ENCODE results near the gene TNKS2.

The TNKS2 gene

GRCh38 chr10:91797048-91797690 is 1.1 kb upstream of the TNKS2 start:
- no peaks in the 10 kb centered on the region for H3K27me3 ChIP-seq (replicated peaks; ENCODE audit: control insufficient read depth, insufficient read depth, low read length)
- peak; percentile 5 for DNase-seq (ENCODE audit: extremely low read depth, insufficient read length)
- no peaks in the 10 kb centered on the region for H3K36me3 ChIP-seq (ENCODE audit: control insufficient read depth, insufficient read depth, low read length)
- H3K4me3 ChIP-seq (replicated peaks; ENCODE audit: low read depth, low read length), result peak overlapping the region; percentile 7
- TF ChIP-seq CTCF (IDR thresholded peaks at IDR 0.05; ENCODE audit: insufficient read depth, low read length, poor library complexity, severe bottlenecking), result no peak

DNA sequence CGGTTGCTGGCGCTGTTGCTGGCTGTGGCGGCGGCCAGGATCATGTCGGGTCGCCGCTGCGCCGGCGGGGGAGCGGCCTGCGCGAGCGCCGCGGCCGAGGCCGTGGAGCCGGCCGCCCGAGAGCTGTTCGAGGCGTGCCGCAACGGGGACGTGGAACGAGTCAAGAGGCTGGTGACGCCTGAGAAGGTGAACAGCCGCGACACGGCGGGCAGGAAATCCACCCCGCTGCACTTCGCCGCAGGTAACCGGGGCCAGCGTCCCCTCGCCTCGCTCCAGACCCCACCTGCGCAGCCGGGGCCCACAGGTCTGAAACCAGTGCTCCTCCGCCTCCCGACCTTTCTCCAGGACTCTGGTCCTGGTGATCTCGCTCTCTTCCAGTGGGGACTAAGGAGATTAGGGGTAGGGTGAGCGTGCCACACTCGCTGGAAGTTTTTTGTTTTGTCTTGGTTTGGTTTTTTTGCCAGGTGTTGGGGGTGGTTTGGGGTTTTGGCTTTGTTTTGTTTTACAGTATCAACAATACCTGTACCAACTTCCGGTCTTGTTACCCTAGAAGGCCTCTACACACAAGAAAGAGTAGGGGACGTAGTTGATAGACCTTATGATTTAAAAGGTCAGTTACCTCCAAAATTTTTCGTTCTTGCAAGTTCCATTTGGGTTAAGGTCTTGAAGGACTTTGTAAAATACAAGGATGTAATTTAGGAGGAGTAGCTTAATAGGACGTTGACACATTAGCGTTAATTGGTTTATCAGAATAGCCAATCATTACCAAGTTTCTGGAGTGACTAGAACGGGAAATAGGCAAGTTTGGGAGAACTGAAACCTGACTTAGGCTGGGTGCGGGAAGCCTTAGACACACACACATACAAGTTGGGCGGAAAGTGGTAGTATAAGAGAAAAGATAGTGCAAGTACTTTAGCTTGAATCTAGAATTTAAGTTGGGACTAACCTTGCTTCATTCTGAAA is 704 bp downstream of the TNKS2 start:
- DNase-seq (ENCODE audit: extremely low read depth, insufficient read length), result peak; percentile 7

DNA sequence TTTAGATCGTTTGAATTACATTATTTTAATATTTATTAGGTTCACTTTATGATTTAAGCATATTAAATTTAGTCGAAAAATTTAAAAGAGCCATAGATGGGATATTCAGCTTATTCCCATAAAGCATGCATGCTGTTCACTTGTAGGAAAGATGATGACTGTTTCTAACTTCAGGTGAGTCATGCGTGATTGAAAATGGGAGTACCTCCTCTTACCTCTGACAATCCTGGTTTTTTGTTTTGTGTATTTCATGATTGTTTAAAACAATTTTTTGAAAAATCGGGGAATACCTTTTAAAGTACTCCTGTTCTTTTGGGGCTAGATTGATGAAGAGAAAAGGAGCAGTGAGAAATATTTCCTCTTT is 1.4 kb downstream of the TNKS2 start:
- H3K27me3 ChIP-seq (replicated peaks; ENCODE audit: control insufficient read depth, insufficient read depth, low read length), result no peaks in the 10 kb centered on the region
- peak overlapping the region; percentile 74 for H3K4me3 ChIP-seq (replicated peaks; ENCODE audit: low read depth, low read length)
- no peaks in the 10 kb centered on the region for H3K36me3 ChIP-seq (ENCODE audit: control insufficient read depth, insufficient read depth, low read length)
- no peak for DNase-seq (ENCODE audit: extremely low read depth, insufficient read length)
- TF ChIP-seq CTCF (IDR thresholded peaks at IDR 0.05; ENCODE audit: insufficient read depth, low read length, poor library complexity, severe bottlenecking), result no peak

More for the DNA sequence above, 704 bp downstream of the TNKS2 start:
- H3K4me3 ChIP-seq (replicated peaks; ENCODE audit: low read depth, low read length), result peak overlapping the region; percentile 74
- H3K27me3 ChIP-seq (replicated peaks; ENCODE audit: control insufficient read depth, insufficient read depth, low read length), result no peaks in the 10 kb centered on the region
- H3K36me3 ChIP-seq (ENCODE audit: control insufficient read depth, insufficient read depth, low read length), result no peaks in the 10 kb centered on the region
- no peak for TF ChIP-seq CTCF (IDR thresholded peaks at IDR 0.05; ENCODE audit: insufficient read depth, low read length, poor library complexity, severe bottlenecking)

- no peak for TF ChIP-seq CTCF (IDR thresholded peaks at IDR 0.05; ENCODE audit: insufficient read depth, low read length, poor library complexity, severe bottlenecking)
- DNase-seq (ENCODE audit: extremely low read depth, insufficient read length), result no peak
- no peaks in the 10 kb centered on the region for H3K27me3 ChIP-seq (replicated peaks; ENCODE audit: control insufficient read depth, insufficient read depth, low read length)
- no peak overlapping the region for H3K4me3 ChIP-seq (replicated peaks; ENCODE audit: low read depth, low read length)
- no peaks in the 10 kb centered on the region for H3K36me3 ChIP-seq (ENCODE audit: control insufficient read depth, insufficient read depth, low read length)
Measured at GRCh38 chr10:91800182-91800581, 2.0 kb downstream of the TNKS2 start.

DNA sequence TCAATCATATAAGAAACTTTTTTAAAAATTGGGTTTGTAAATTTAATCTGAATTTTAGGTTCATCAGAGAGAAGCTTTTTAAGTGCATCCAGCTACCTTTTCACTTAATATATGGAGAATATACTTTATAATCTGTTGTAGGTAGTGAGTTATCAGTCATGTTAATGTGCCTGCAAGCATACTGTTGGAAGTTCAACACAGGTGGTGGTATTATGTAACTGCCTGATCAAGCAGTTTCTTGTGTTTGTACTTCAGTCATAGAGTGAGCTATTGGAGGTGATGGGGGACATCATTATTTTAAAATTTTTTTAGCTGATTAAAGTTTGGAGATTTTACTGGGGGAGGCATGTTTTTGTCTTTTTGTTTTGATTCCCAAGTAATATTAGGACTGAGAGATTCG is 2.5 kb downstream of the TNKS2 start:
- Histone ChIP-seq H3K4me3 (replicated peaks; ENCODE audit: low read depth, low read length) (no peak overlapping the region), H3K27me3 (replicated peaks; ENCODE audit: control insufficient read depth, insufficient read depth, low read length) (no peaks in the 10 kb centered on the region), H3K36me3 (ENCODE audit: control insufficient read depth, insufficient read depth, low read length) (no peaks in the 10 kb centered on the region)
- TF ChIP-seq CTCF (IDR thresholded peaks at IDR 0.05; ENCODE audit: insufficient read depth, low read length, poor library complexity, severe bottlenecking), result no peak
- DNase-seq (ENCODE audit: extremely low read depth, insufficient read length), result no peak

Measured in GM06990 (cell line).